ENCODE data around the gene VWDE.
"Not testable (repeated sequence)": the region's sequence is repeated elsewhere in the genome, so short reads cannot be mapped to it uniquely, and the experiment has no call there.

Gene VWDE

DNA sequence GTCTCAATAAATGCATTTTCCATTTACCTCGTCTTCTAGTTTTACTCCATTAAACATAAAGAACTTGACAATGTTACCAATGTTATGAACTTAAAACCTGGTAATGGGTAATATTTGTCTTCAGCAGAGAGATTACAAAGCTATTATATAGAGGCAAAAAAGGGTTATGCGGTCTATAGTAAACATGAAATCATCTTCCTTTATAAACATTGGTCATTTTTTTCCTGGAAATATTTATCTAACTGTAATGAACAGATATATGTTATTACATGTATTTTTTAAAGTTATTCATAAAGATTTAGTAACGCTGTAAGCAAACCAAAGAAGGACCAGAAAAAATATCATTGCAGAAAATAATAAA is 1.3 kb downstream of the VWDE start:
- in situ Hi-C loops (cut with MboI; ENCODE audit: low sequenced_read_pairs) = no loop called here

DNA sequence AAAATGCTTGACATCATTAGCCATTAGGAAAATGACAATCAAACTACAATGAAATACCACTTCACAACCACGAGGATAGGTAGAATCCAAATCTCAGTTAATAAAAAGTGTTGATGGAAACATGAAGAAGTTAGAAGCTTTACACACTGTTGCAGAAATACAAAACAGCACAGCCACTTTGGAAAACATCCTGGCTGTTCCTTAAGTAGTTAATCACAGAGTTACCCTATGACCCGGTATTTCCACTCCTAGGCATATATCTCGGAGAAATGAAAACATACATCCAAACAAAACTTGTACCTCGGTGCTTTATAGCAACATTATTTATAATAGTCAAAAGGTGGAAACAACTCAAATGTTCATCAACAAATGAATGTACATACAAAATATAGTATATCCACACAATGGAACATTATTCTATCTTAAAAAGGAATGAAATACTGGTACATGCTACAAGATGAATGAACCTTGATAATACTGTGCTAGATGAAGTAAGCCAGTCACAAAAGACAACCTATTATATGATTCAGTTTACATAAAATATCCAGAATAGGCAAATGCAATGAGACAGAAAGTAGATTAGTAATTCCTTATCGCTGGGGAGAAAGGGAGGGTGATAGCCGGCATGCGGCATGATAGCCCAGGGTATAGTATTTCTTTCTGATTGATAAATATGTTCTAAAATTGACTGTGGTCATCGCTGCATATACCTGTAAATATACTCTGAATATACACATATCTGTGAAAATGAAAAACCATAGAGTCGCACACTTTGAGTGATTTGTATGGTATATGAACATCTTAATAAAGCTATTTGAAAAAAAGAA is 1.9 kb downstream of the VWDE start:
- in situ Hi-C loops (cut with MboI; ENCODE audit: low sequenced_read_pairs) = no loop called here

DNA sequence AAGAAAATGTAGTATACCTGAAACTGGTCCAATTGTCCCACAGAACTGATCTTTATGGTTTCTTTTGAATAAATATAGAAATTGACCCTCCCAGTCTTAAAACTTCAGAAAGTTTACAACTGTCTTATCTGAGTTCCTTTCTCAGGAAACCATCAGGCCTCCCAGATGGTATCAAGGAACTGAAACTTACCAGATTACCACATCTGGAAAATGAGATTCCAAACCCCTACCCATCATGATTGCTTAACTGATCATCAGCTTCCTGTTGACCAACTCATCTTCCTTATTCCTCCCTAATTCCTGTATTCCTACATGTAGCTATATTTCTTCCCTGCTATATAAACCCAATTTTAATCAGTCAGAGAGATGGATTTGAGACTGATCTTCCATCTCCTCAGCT is 5.5 kb downstream of the VWDE start:
- in situ Hi-C loops (cut with MboI; ENCODE audit: low sequenced_read_pairs) = no loop called here

DNA sequence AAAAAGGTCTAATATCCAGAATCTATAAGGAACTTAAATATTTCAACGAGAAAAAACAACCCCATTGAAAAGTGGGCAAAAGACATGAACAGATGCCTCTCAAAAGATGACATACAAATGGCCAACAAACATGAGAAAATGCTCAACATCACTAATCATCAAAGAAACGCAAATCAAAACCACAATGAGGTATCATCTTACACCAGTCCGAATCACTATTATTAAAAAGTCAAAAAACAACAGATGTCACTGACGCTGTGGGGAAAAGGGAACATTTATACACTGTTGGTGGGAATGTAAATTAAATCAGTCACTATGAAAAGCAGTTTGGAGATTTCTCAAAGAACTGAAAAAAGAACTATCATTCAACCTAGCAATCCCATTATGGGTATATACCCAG is 6.0 kb downstream of the VWDE start:
- in situ Hi-C loops (cut with MboI; ENCODE audit: low sequenced_read_pairs) = no loop called here

DNA sequence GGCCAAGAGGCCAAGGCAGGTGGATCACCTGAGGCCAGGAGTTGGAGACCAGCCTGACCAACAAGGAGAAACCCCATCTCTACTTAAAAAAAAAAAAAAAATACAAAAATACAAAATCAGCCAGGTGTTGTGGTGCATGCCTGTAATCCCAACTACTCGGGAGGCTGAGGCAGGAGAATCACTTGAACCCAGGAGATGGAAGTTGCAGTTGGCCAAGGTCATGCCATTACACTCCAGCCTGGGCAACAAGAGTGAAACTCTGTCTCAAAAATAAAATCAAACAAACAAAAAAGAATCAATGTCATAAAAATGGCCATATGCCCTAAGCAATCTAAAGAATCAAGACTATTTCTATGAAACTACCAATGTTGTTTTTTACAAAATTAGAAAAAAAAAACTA is 7.0 kb downstream of the VWDE start:
- in situ Hi-C loops (cut with MboI; ENCODE audit: low sequenced_read_pairs) = not testable (repeated sequence)

DNA sequence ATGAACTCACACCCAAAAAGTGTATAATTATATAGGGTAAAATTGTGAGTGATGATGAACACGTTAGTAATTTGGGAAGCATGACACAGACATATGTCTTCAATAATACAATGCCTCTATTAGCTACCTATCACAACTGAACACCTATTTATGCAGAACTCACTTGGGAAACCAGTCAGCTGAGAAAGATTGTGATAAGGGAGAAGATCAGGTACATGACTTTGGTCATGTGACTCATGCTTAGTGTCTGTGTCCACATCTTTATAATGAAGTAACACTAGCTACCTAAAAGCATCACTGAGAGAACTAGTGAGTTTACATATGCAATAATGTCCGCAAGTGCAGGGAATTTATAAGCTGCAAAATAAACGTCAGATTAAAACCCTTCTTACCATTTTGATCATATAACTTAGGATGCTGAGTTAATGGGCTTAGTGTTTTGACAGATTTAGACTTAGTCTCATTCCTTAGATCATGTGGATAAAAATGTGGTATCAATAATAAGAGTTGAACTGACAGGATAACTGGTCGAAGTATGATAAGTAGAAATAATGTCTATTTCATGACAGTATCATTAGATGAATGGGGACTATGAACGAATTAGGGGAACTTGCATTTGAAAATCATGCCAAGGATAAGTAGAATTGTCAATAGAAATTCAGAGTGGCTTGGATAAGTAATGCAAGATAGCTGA is 11.6 kb downstream of the VWDE start:
- in situ Hi-C loops (cut with MboI; ENCODE audit: low sequenced_read_pairs) = no loop called here

DNA sequence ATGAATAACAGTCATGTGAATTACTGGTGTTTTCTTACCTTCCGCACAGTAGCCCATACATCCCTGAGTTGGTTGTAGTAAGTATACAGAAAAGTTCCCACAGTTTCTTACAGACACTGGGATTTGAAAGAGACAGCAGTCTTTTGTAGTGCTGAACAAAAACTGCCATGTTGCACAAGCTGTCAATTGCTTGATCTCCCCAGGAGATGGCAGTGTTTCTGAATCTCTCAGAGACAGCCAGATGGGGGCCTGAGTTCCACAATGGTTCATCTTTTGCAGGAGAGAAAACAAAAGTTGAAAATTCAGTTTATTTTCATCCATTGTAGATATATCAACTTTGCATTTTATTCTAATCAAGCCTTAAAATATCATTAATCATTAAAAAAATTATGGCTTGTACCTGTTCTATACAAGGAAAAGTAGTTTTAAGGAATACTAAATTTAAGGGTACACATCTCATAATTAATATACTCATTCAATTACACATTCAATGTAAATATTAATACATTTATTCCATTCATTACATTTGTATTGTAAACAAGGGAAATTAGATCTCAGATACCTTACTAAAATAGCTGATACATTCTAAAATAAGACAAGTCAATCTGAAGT is 14.5 kb downstream of the VWDE start:
- in situ Hi-C loops (cut with MboI; ENCODE audit: low sequenced_read_pairs) = no loop called here

DNA sequence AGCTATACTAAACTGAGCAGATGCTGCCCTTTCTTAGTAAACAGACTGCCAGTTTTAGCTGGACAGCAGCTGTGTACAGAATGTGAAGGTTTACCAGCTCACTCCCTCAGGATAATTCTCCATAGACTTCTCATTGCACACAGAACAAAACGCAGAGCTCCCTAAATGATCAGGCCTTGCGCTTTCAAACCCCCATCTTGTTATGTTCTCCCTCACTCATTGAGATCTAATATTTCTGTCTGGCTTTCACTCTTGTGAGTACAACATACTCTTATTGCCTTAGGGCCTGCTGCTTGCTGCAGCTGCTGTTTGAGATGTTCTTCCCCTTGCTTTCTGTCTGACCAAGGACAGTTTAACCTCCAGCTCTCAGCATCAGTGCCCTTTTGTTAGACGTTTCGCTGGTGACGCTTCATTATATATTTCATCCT is 17.3 kb downstream of the VWDE start:
- in situ Hi-C loops (cut with MboI; ENCODE audit: low sequenced_read_pairs) = no loop called here

DNA sequence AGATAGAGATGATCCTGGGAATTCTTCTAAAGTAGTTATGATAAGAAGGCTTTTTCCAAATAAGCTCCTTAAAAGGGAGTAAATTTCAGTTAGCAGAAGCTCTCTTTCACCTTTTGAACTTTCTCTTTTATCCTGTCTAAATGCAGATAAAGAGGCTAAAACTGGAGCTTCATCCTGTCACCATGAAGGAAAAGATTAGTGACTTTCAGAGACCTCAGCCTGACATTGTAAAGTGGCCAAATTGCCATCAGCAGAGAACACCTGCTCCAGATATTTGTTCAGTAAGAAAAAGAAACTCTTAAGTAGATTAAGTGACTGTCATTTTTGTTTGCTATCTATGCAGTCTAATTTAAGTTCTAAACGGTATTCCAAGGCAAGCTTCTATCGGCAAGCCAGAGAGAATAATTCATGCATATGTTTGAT is 18.3 kb downstream of the VWDE start:
- in situ Hi-C loops (cut with MboI; ENCODE audit: low sequenced_read_pairs) = no loop called here

DNA sequence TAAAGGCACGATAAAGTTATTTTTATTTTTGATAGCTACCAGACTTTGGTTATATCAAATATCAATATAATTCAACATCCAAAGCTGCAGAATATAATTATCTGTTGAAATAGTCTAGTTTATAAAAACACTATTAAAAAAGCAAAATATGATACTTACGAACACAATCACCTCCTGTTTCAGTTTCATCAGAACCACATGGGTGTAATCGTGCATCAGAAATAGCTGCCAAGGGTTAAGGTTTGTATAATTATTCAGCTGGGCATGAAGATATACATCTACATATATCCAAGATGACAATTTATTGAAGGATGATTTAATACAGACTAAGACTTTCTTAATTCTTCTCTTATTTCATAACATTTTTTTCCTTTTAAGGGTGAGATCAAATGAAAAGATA is 20.3 kb downstream of the VWDE start:
- in situ Hi-C loops (cut with MboI; ENCODE audit: low sequenced_read_pairs) = no loop called here

DNA sequence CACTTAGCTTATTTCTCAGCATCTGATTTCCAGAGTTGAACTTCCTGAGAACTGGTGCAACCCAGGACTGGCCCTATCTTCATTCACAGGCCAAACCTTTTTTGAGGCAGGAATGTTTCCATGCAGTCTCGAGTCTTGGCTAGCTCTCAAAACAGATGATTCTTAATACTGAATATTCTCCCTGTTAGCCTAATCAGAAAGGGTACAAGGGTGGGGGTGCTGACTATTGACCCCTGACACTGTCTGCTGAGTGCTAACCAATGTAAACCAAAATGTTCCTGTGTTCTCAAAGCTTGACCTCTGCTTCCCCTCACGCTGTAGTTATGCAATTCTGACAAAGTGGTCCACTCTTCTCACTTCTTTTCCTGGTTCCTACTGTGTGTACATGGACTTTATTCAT is 25.3 kb downstream of the VWDE start:
- in situ Hi-C loops (cut with MboI; ENCODE audit: low sequenced_read_pairs) = no loop called here

DNA sequence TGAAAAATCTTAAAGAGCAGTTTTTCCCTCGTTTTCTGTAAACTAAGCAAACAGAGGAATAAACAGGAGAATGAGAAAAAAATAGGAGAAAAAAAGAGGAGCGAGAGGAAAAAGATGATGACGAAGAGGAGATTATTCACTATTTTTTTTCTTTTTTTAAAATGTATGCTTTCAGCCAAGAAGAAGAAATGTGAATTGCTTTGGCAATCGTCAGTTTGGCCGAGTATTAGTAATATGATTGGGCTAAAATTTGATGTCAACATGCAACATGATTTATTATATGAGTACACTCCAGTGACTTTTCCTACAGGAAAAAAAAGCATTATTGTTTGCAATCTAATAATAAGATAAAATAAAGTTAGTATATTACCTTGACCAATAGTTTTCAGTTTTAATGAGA is 26.3 kb downstream of the VWDE start:
- in situ Hi-C loops (cut with MboI; ENCODE audit: low sequenced_read_pairs) = no loop called here

DNA sequence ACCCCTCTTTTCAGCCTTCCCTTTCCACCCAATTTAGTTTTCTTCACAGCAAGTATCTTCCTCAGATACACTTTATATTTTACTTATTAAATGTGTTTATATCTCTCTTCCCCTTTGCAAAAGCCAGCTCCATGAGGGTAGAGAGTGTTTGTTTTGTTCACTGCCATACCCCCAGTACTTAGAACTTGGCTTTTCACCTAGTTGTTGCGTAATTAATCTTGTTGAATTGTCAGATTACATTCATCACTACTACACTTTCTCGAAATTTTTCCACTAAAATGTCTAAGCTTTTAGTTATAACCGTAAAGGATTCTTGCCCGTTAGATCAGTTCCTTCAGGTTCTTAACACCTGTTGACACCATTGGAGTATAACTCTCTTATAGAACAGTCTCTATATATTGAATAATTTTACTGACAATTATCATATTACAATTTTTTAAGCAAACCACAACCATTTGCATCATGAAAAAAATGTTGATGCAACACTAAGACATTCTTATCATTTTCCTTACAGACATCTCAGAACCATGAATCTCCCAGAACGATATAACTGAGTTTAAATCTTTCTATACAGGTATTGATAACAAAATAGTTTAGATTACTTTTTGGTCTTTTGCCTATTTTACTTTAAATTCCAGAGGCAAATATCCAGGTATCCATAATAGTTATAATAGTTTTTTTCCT is 29.9 kb downstream of the VWDE start:
- in situ Hi-C loops (cut with MboI; ENCODE audit: low sequenced_read_pairs) = no loop called here

DNA sequence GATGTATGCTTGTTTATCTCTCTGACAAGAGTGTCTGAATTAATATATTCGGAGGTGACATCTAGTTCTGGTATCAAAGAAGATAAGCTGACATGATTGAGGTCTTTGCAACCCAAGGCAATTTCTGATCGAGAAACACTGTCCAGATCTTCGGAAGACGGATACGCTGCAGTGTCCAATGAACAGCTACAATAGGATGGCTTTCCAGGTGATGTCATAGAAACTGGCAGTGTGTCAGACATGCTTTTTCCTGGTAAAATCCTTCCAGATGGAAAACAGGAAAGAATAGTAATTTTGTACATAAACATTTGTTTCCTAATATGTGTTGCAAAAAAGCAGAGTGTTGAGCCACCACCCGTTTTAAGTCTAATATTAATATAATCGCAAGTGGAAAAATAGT is 33.4 kb downstream of the VWDE start:
- in situ Hi-C loops (cut with MboI; ENCODE audit: low sequenced_read_pairs) = no loop called here

DNA sequence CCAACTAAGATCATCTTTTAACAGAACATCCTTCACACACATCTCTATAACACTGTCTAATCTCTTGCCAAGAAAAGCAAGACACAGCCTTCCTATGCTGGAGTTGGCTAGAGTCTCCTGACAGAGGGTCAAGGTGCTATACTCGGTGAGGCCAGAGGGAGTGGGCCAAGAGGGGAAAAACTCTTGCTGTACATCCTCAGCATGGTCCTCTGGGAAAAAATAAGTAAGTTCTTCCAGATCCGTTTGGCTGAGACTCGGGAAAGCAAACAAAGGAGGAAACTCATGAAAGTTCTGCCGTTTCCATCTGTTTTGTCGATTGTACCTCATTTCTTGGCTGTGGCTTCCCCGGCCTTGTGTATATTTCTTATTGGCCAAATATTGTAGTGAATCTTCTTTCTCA is 33.9 kb downstream of the VWDE start:
- in situ Hi-C loops (cut with MboI; ENCODE audit: low sequenced_read_pairs) = no loop called here

DNA sequence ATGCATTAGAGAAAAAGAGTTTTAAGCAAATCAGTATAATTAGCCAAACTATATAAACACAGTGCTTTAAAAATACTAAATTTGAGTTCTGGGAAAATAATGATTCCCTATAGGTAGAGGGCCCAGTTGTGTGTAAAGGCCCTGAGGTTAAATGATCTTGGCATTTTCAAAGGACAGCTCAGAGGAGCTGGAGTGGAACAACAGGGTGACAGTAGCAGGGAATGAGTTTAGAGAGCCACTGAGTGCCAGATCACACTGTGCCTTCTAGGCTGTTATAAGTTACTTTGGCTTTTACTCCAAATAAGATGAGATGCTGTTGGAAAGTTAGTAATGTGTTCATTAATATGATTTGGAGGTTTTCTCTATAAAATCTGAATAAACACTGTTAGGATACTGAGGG is 34.6 kb downstream of the VWDE start:
- in situ Hi-C loops (cut with MboI; ENCODE audit: low sequenced_read_pairs) = no loop called here

DNA sequence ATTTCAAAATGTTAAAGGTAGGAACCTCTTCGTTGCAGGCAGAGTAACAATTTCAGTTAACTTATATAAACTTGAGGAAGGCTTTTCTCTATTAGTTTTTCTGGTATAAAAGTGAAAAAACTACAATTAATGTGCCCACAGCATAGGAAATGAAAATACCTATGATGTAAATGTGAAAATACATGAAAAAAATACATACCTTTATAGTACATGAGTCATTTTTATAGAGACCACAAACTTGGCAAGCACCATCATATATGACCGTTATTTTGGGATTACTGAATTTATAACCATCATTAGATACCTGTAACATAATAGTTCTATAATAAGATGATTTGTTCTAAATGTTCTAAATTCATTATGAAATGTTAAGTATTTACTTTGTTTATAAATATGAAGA is 42.7 kb downstream of the VWDE start:
- in situ Hi-C loops (cut with MboI; ENCODE audit: low sequenced_read_pairs) = no loop called here

DNA sequence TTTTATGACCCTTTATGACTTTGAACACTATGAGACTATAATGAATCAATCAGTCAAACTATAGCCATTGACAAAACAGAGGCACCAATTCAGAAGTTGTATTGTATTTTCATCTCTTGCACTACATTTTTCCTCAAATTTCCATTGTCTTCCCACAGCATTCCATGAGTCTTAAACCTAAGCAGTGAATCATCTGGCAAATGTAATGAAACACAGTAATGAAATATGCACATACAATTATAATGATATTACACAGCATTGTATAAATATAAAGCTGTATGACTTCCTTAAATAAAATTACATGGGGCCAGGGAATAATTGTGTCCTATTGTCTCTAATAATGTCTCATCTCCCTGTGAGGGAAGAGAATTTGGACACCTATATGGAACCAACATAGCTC is 45.0 kb downstream of the VWDE start:
- in situ Hi-C loops (cut with MboI; ENCODE audit: low sequenced_read_pairs) = no loop called here

DNA sequence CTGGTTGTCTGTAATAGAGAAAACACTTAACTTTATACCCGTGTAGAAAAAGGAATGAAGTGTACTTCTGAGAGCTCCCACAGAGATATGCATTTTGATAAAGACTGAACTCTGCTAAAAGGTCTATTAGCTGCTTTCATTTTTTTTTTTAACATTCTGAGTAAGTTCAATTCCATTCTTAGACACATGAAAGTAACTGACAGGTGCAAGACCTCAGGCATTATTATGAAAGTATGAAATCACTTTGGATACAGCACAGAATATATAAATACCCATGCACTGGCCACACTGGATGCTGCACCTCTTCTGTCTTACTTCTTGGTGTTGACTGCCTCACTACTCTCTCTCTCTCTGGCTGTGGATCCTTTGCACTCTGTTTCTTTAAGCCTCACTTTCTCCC is 46.2 kb downstream of the VWDE start:
- in situ Hi-C loops (cut with MboI; ENCODE audit: low sequenced_read_pairs) = no loop called here

DNA sequence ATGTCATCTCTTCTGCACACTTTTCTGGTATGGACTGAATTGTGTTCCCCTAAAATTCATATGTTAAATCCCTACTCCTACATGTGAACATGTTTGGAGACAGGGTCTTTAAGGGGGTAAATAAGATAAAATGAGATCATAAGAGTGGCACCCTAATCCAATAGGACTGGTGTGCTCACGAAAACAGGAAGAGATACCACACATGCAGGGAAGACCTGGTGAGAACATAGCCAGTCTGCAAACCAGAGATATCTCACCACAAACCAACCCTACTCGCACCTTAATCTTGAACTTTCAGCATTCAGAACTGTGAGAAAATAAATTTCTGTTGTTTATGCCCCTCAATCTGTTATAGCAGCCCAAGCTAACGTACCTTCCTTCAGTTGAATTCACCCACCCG is 51.8 kb downstream of the VWDE start:
- in situ Hi-C loops (cut with MboI; ENCODE audit: low sequenced_read_pairs) = no loop called here

DNA sequence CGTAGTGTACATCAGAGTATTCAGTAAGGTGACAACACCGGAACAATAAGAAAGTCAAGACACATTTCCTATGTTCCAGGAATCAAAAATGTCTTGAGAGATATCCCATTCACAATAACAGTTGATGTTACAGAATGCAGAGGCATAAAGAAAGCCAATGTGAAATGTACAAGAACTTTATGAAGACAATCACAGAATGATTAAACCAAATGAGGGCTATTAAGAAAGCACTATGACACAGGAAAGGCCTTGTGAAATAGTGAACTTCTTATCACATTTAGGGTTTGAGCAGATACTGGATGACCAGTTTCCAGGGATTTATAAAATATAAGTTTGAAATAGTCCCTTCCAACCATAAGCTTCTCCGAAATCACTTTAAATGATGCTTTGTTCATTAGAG is 52.7 kb downstream of the VWDE start:
- in situ Hi-C loops (cut with MboI; ENCODE audit: low sequenced_read_pairs) = no loop called here

DNA sequence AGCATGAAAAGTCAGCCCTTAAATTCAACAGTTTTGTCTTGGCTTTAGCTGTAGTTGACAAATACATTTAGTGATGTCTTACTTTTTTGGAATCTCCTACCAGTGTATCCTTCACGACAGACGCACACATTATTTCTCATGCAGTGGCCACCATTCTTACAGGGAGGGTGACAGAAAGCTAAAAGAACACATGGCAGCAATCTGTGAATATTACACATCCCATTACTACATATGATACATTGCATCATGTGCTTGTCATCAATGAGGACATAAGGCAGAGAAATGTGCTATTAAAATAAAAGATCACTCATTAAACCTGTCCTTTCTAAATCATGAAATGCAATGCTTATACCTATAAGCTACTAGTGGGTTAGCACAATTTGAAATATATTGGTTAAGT is 66.6 kb downstream of the VWDE start:
- in situ Hi-C loops (cut with MboI; ENCODE audit: low sequenced_read_pairs) = no loop called here

Measured in HL-60/S4 treated with retinoic acid at 250 ng/mL for 4 days and 3 days (cell line).